Measurements from ENCODE around the gene ARRB1.

GRCh38 chr11:75264356-75264755, 87.1 kb downstream of the ARRB1 start:
- TF ChIP-seq CTCF (IDR thresholded peaks at IDR 0.05) (no peak), POLR2A (IDR thresholded peaks at IDR 0.05) (no peak)
